ENCODE measurements around the gene EIF1AX. TPM values are rescaled to one million over a fixed set of nuclear protein-coding genes. Genes with fewer than 3 reads are reported as not detected.
"Not testable (repeated sequence)": the region's sequence is repeated elsewhere in the genome, so short reads cannot be mapped to it uniquely, and the experiment has no call there.

The EIF1AX gene
- total RNA-seq, 1 donor from 2014 or later = 66.5 TPM

DNA sequence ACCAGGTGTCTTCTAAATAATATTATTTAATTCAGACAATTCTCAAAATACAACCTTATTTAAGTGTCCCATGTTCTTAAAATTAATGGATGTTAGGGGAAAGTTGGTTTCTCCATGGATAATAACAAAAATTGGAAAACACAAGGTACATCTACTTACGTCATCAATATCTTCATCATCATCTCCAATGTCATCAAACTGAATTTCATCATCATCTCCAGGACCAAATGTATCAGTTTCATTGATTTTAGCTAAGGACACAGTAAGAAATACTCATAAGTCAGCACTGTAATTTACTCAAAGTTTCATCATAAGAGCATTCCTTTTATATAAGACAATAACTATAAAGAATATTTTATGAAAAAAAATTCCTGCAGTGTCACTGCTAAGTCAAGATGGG is 11.3 kb downstream of the EIF1AX start:
- intact Hi-C loops (cut with micrococcal nuclease) = loop anchor here (10.0 kb wide), 1 partner anchor 216 kb away; no protein-coding TSS in a partner anchor
- DNase-seq = no peak
- ATAC-seq = no peak

DNA sequence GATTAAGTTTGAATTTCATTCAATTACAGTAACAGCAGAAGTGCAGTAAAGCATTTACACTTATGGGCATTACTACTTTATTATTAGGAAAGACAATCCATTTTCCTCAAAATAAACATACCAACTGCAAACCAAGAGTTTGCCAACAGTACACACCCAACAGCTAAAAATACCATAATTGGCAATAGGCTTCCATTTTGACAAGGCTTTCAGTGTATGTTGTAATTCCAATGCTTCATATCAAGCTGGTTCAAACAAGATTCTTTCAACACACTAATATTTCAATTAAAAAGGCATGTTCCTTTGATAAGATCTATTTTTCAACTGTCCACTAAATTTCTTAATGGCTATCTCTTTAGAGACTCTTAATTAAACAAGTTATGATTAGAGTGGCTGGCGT is 12.1 kb downstream of the EIF1AX start:
- intact Hi-C loops (cut with micrococcal nuclease) = no loop called here
- ATAC-seq (no peak), DNase-seq (no peak)

DNA sequence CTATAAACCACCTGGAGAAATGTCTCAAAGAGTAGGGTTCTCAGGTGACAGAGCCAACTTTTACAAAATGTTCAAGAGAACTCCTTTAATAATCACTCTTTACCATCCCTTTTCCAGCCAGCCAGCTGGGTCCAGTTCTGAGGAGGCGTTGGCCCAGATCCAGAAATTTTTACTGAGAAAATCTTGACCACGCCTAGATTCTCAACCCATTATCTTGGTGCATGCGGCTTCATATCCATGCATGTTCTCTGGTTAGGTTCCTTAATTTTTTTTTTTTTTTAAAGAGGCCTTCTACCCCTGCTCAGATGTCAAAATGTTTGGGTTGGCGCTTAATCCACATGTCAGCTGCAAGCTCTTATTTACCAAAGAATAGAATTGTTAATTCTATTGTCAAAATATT is 13.0 kb downstream of the EIF1AX start:
- intact Hi-C loops (cut with micrococcal nuclease) = no loop called here
- DNase-seq (no peak), ATAC-seq (no peak)

DNA sequence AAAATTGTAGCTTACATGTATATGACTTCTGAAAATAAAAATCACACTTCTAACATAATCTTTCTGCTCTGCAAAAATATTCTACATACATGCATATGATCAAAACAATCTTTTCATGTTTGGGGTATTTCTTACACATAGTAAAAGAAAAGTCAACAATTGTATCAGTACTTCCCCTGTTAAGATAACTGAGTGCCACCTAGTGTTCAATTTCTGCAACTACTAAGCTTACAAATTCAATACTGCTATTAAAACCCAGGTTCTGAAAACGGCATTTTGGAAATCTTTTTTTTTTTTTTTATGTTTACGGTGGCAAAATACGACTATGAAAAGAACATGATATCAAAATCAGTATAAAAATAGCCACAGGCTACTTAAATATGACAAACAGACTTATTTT is 14.2 kb downstream of the EIF1AX start:
- intact Hi-C loops (cut with micrococcal nuclease); DNase-seq: not testable (repeated sequence)
- ATAC-seq = peak; percentile 44

DNA sequence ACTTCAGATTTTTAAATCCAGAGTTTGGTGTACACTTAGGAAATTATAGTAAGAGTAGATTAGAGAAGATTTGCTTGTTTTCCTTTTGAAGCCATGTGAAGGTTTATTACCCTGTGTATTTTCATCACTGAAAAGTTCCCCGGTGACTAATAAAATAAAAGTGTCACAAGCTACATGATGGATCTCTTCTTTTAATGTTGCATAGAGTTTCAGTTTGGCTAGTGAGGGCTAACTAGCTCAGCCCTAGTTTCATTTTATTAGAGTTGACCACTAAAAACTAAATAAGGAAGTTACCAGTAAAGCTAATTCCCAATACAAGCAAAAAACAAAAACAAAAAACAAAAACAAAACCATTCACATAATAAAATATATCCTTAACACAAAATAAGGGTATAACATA is 14.8 kb downstream of the EIF1AX start:
- DNase-seq; ATAC-seq; intact Hi-C loops (cut with micrococcal nuclease): not testable (repeated sequence)

DNA sequence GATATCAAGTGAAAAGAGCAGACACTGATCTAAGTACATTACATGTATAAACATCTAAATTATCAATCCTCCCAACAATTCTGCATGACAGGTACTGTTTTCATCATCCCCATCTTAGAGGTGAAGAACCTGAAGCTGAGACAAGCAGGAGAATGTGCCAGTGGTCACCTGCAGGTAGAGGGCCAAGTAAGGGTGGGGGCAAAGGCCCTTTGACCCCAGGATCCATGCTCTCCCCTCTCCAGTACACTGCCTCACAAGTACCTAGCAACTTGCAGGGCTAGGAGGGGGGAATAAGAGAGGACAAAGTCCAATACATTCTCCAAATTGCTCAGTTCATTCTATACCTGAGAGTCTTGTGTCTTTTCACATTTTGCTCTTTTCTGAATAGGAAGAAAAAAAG is 16.7 kb downstream of the EIF1AX start:
- intact Hi-C loops (cut with micrococcal nuclease) = no loop called here
- ATAC-seq = no peak

DNA sequence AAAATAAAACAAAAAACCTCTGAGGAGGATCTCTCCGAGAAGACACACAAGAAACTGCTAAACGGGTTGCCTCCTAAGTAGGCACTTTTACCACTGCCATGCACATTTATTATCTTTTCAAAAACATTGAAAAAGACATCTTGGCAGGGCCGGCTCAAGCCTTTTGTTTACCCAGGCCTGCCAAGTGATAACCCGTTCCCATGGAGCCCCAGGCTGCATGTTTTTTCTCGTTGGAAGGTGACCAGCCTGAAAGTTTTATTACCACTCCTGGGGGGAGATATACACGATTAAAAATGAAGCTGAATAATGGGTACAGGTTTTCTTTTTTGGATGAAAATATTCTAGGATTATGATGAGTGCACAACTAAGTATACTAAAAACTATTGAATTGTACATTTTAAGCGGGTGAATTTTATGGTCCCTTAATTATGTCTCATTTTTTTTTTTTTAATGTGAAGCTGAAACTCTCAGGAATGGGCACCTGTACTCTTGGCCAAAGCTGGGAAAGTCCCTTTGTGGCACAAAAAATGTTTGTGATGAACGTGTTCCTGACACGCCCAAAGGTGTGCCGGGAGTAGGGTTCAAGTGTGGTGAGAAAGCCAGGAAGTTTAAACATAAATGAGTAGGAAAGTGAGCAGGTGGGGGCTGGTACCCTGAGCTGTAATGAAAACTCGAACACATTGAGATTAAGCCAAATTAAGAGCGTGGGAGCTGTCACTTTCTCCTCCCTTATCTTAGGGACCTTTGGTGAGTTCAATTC is 23.4 kb downstream of the EIF1AX start:
- DNase-seq = no peak
- ATAC-seq = no peak
- intact Hi-C loops (cut with micrococcal nuclease) = no loop called here

More for the DNA sequence above, 16.7 kb downstream of the EIF1AX start:
- no peak for DNase-seq

DNA sequence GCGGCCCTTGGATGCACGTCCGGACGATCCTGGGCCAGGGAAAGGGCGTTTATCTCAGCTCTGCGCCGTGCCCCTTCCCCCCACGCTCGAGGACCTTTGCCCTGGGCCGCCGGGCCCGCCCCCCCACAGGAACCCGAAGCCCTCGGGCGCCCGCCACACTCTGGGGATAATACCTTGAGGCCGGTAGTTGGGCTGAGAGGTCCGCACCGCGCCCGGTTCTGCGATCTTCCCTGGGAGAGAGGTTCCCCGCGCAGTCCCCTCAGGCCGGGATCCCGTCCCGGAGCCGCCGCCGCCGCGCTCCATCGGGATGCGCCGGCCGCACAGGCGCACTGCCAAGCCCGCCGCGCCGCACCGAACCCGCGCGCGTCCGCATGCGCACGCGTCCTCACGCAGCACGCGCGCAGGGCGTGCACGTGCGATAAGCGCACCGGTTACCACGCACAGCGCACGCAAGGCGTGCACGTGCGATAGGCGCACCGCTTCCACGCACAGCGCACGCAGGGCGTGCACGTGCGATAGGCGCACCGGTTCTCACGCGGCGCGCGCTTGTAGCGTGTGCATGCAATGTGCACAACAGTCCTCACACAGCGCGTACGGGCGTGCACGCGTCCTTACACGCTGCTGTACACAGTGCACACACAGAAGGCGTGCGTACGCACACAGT is 24.9 kb downstream of the EIF1AX start, which contains the start of gene MAP7D2:
Gene MAP7D2 (minus strand): TSS at position 331 of the 664 bp plus-strand sequence. CDS start 28 bp downstream, at position 303.
- DNase-seq = peak; percentile 27
- ATAC-seq = peak; percentile 28
- intact Hi-C loops (cut with micrococcal nuclease) = no loop called here

DNA sequence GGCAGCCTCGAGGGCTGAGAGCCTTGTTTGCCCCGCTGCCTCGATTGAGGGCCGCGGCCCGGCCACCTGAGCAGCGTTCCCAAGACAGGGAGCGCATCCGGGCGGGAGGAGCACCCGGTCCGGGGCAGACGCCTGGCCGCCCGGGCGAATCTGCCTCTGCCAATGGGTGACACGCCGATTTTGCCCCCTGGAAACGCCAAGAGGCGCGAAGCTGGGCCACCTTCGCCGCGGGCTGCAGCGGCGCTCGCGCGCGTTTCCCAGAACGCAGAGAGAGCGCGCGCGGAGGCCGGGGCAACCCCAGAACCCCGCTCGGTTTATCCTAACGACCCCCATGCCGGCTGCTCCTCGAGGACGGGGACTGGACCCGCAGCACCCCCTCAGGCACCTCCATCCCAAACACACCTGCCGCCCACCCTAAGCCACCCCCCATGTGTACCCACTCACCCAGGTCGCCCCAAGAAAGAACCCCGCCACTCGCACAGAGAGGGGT is 25.5 kb downstream of the EIF1AX start:
- DNase-seq = no peak
- intact Hi-C loops (cut with micrococcal nuclease) = no loop called here
- ATAC-seq = no peak

DNA sequence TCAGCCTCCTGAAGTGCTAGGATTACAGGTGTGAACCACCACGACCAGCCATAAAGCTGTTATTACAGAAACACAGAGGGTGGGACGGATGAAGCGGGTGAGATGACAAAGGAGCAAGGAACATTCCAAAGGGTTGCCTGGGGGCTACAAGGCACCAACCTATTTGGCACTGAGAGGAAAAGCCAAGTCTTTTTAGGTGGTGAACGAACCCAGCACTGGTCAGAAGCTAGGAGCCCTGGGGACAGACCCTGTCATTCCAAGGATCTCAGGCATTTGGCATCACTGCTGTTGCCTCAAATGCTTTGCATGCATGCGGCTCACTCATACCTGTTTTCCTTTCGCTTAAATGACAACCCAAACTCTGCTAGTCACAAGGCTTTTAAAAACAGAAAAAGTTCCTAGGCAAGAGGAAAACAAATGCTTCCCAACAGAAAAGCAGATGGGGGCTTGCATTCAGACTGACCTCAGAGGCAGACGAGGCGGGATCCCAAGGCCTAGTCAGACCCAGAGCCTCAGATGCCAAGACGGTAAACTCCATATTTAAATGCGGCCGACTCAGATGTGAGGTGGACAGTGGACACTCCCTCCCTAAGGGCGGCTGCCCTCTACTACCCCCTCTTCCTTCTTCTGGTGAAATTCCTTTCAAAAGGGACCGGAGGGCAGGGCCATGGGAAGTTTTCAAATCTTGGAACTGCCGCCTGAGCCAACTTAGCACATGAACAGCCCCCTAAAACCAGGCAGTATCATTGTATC is 29.4 kb downstream of the EIF1AX start:
- intact Hi-C loops (cut with micrococcal nuclease) = no loop called here
- DNase-seq = no peak
- ATAC-seq = no peak

DNA sequence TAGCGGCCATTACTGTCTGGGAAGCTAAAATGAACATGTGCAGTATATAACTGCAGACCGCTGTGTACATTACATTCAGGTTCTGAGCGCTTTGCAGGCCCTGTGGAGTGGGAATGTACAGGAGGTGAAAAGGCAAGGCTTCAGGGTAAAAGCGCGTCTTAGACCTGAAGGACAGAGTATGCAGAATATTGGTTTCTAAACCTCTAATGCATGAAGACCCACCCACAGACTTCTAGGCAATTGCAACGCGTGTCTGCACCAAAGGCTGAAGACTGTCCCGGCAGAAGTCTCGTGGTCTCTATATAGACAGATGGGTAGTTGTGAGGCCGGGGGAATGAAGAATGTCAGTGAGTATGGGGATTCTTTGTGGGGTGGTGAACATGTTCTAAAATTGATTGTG is 30.4 kb downstream of the EIF1AX start:
- no peak for ATAC-seq
- intact Hi-C loops (cut with micrococcal nuclease) = no loop called here
- DNase-seq = no peak

DNA sequence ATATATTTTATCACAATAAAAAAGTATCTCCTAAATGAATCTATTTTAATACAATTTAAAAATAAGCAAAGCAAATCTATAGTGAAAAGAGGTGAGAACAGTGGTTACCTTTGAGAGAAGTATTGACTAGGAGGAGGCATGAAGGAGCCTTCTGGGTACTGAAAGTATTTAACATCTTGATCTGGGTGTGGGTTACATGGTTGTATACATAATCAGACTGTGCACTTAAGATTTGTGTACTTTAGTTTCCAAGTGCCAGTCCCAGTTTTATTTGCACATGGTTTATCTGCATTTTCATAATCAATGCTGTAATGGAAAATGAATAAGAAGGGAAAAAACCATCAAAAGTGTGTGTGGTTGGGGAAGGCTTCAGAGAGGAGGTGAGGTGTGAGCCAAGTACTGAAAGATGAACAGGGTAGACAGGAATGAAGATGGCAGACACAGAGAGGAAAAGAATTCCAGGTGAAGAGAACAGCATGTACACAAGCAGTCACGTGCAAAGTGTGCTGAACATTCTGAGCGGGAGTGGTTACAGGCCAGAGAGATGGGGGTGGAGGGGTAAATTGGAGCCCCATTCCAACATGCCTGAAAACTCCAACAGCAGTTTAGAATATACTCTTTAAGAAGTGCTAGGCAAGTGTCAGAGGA is 39.6 kb downstream of the EIF1AX start:
- DNase-seq (no peak), ATAC-seq (no peak)
- intact Hi-C loops (cut with micrococcal nuclease) = no loop called here

DNA sequence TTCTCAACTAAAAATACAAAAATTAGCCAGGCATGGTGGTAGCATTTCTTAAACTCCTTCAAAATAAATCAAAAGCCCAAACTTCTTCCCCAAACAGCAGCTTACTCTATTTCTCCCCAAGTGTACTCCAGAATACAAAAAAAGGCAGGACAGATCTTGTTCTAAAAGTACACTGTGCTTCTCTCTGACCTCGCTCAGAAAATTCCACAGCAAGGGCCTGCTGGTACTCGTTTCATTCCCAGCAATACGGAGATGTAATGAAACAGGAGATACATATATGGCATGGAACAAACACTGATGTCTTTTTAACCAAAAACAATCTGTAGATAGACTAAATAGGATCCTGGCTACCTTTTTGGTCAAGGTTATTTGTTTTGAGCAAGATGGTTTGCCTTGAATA is 50.1 kb downstream of the EIF1AX start:
- intact Hi-C loops (cut with micrococcal nuclease) = no loop called here
- ATAC-seq (no peak), DNase-seq (no peak)

DNA sequence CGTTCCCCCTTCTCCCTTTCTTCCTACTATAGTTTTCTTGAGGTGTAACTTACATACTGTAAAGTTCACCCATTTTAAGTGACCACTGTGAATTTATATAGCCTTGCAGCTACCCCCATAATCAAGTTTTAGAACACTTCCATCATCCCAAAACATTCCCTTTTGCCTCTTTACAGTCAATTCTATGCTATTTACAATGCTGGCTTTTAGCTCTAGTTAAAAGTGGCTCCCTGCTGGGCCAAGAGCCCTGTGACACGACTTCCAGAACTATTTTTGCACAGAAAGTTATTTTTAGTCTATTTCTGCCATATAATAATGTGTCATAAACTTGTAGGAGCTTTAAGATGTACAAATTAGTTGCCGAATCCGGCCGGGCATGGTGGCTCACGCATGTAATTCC is 51.8 kb downstream of the EIF1AX start:
- DNase-seq (no peak), ATAC-seq (no peak)
- intact Hi-C loops (cut with micrococcal nuclease) = no loop called here

DNA sequence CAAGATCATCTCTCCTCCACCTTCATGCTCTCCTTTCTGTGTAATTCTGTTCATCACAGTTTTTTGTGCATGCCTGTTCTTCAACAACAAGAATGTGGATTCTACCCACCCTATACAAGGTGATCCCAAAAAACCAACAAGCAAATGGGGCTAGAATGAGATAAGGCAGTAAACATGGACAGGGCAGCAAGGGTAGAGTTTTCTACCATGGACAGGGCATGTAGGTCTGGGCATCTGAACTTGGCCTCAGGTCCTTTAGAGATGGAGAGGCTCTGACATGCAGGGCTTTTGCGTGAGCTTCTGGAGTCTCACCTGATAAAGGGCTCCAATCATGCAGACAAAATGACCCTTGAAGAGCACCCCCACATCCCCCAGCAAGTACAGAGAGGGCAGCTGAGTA is 61.4 kb downstream of the EIF1AX start:
- intact Hi-C loops (cut with micrococcal nuclease) = no loop called here
- no peak for DNase-seq
- no peak for ATAC-seq

Other genes starting within 250 kb of the EIF1AX start
- gene BCLAF3, start 150.8 kb downstream of the EIF1AX start, total RNA-seq = 7.0 TPM
- gene MAP7D2, start 24.9 kb downstream of the EIF1AX start, total RNA-seq = 0.74 TPM
- gene RPS6KA3, start 125.1 kb upstream of the EIF1AX start, total RNA-seq = 35.6 TPM